OCI-LY3 (cell line): ENCODE measurements around the gene SRCIN1.

Source experiments
- CTCF ChIP-seq: fragments of 200-600, 300-600 bp; sonication (generic); IDR thresholded peaks from 2 replicates; pipeline ENCODE4 v1.5.1; 2014; ENCODE audit warnings: antibody characterized with exemption, low read length, low read depth
- EZH2phosphoT487 ChIP-seq: fragments of 200-600 bp; shearing (Covaris generic); IDR thresholded peaks from 2 replicates; pipeline ENCODE4 v1.6.1; 2018; ENCODE audit warnings: antibody characterized with exemption, mixed run types, low read depth

GRCh38 chr17:38599398-38599856, 6.3 kb downstream of the SRCIN1 start:
- TF ChIP-seq CTCF: no peak
- no peak for TF ChIP-seq EZH2phosphoT487
